H1 (cell line): ENCODE results near the gene SH3PXD2A. TPM values are rescaled to one million over a fixed set of nuclear protein-coding genes. Genes with fewer than 3 reads are reported as not detected.

Source experiments
- CTCF ChIA-PET: fragments of 300-600 bp; sonication (Branson Sonifier 250); formaldehyde crosslinking; loops from one replicate; lab custom pipeline; 2021; ENCODE audit not compliant: partially characterized antibody; lab: Charles Lee
- POLR2A ChIA-PET: fragments of 300-600 bp; sonication (Branson Sonifier 250); formaldehyde crosslinking; loops from one replicate; lab custom pipeline; 2021; ENCODE audit warnings: inconsistent platforms; ENCODE audit not compliant: partially characterized antibody; lab: Charles Lee
- DNase-seq, 2 experiments: peaks; one replicate each; pipeline versions ENCODE4 v3.0.0 to v3.0.0-alpha.2; 2010 to 2022; ENCODE audit warnings: low spot score in 2 of 2, low read depth in 1 of 2, mixed read lengths in 1 of 2
- FAIRE-seq: peaks from 2 replicates; lab custom pipeline; 2011; peaks lifted over from hg19 to GRCh38; lab: Jason Lieb, UNC
- H2AFZ ChIP-seq: 2 replicates; pipeline ENCODE4 v1.8.1; 2012; ENCODE audit warnings: low read length, inconsistent platforms
- H2AK5ac ChIP-seq: 2 replicates; pipeline ENCODE4 v1.6.1; 2013; ENCODE audit warnings: low read depth, low read length
- H2BK120ac ChIP-seq: replicated peaks from 2 replicates; pipeline ENCODE3; 2013; ENCODE audit warnings: low read depth, low read length, inconsistent platforms
- H2BK12ac ChIP-seq: 2 replicates; pipeline ENCODE4 v1.6.1; 2013; ENCODE audit warnings: low read depth, low read length
- H2BK15ac ChIP-seq: 2 replicates; pipeline ENCODE4 v1.6.1; 2013; ENCODE audit warnings: low read length
- H2BK20ac ChIP-seq: 2 replicates; pipeline ENCODE4 v1.6.1; 2013; ENCODE audit warnings: low read length
- H2BK5ac ChIP-seq: 2 replicates; pipeline ENCODE4 v1.6.1; 2013; ENCODE audit warnings: low read depth, low read length
- H3K14ac ChIP-seq: 2 replicates; pipeline ENCODE4 v1.6.1; 2013; ENCODE audit warnings: inconsistent platforms; ENCODE audit not compliant: insufficient read length
- H3K18ac ChIP-seq: 2 replicates; pipeline ENCODE4 v1.6.1; 2013; ENCODE audit warnings: low read length; ENCODE audit errors: extremely low read depth
- H3K23ac ChIP-seq: 2 replicates; pipeline ENCODE4 v1.6.1; 2013; ENCODE audit warnings: inconsistent platforms; ENCODE audit not compliant: insufficient read length
- H3K23me2 ChIP-seq: 2 replicates; pipeline ENCODE4 v1.6.1; 2013; ENCODE audit warnings: low read depth, low read length
- H3K27ac ChIP-seq: 2 replicates; pipeline ENCODE4 v1.6.1; 2011; ENCODE audit warnings: low read depth, low read length, inconsistent platforms
- H3K27me3 ChIP-seq, 4 experiments: replicated peaks in 1 of 4; 1 replicate in 1 of 4; 2 replicates in 3 of 4; pipeline versions ENCODE4 v1.6.1 to v1.8.1; 2011 to 2013; ENCODE audit warnings: low read length in 3 of 4, mild to moderate bottlenecking in 3 of 4, inconsistent platforms in 2 of 4, mixed read lengths in 2 of 4, moderate library complexity in 1 of 4; ENCODE audit not compliant: control insufficient read depth in 3 of 4, insufficient read depth in 3 of 4; ENCODE audit errors: extremely low read depth in 1 of 4
- H3K36me3 ChIP-seq, 4 experiments: 2 replicates each; pipeline versions ENCODE4 v1.6.1 to v1.8.1; 2011 to 2013; ENCODE audit warnings: mild to moderate bottlenecking in 4 of 4, low read length in 3 of 4, moderate library complexity in 2 of 4, control low read depth in 1 of 4, inconsistent platforms in 1 of 4; ENCODE audit not compliant: insufficient read depth in 4 of 4, control insufficient read depth in 2 of 4
- H3K4ac ChIP-seq: replicated peaks from 2 replicates; pipeline ENCODE3; 2013; ENCODE audit warnings: low read length, low read depth, mixed read lengths, inconsistent platforms; ENCODE audit not compliant: insufficient read length
- H3K4me1 ChIP-seq, 4 experiments: replicated peaks in 1 of 4; 1 replicate in 1 of 4; 2 replicates in 3 of 4; pipeline versions ENCODE4 v1.6.1 to v1.8.1; 2011 to 2013; ENCODE audit warnings: low read length in 3 of 4, inconsistent platforms in 2 of 4, mixed read lengths in 1 of 4; ENCODE audit not compliant: insufficient read depth in 4 of 4, control insufficient read depth in 3 of 4
- H3K4me2 ChIP-seq, 2 experiments: 2 replicates each; pipeline versions ENCODE4 v1.6.1 to v1.8.1; 2011 to 2013; ENCODE audit warnings: low read depth in 2 of 2, low read length in 2 of 2, control low read depth in 1 of 2, inconsistent platforms in 1 of 2, mild to moderate bottlenecking in 1 of 2; ENCODE audit not compliant: insufficient read depth in 1 of 2
- H3K4me3 ChIP-seq, 4 experiments: fragments of 200-600, 300-600 bp in 1 of 4; sonication (generic), shearing (Covaris generic), sonication (Bioruptor Twin) in 1 of 4; 2 replicates each; pipeline versions ENCODE4 v1.5.1 to v1.8.1; 2011 to 2016; ENCODE audit warnings: low read length in 4 of 4, low read depth in 3 of 4, control low read depth in 2 of 4, inconsistent platforms in 2 of 4, mild to moderate bottlenecking in 2 of 4, mixed read lengths in 1 of 4, moderate library complexity in 1 of 4; ENCODE audit not compliant: insufficient read depth in 2 of 4; ENCODE audit errors: extremely low read depth in 1 of 4
- H3K56ac ChIP-seq: replicated peaks from 2 replicates; pipeline ENCODE3; 2013; ENCODE audit warnings: low read depth, mild to moderate bottlenecking, mixed read lengths, low read length, inconsistent platforms; ENCODE audit not compliant: insufficient read length
- H3K79me1 ChIP-seq: 2 replicates; pipeline ENCODE4 v1.6.1; 2013; ENCODE audit warnings: low read depth, low read length, control low read depth
- H3K79me2 ChIP-seq, 2 experiments: 2 replicates each; pipeline versions ENCODE4 v1.6.1 to v1.8.1; 2012 to 2013; ENCODE audit warnings: low read length in 2 of 2, mild to moderate bottlenecking in 2 of 2, inconsistent platforms in 1 of 2; ENCODE audit not compliant: insufficient read depth in 2 of 2, control insufficient read depth in 1 of 2
- H3K9ac ChIP-seq, 4 experiments: replicated peaks in 1 of 4; 1 replicate in 1 of 4; 2 replicates in 3 of 4; pipeline versions ENCODE4 v1.6.1 to v1.8.1; 2011 to 2013; ENCODE audit warnings: low read depth in 3 of 4, low read length in 3 of 4, control low read depth in 2 of 4, mild to moderate bottlenecking in 2 of 4, moderate library complexity in 2 of 4, inconsistent platforms in 1 of 4; ENCODE audit errors: extremely low read depth in 1 of 4
- H3K9me3 ChIP-seq, 2 experiments: 2 replicates each; pipeline versions ENCODE4 v1.6.1 to v1.8.1; 2012 to 2013; ENCODE audit warnings: mild to moderate bottlenecking in 2 of 2, moderate library complexity in 2 of 2, control low read depth in 1 of 2, inconsistent platforms in 1 of 2, low read depth in 1 of 2, low read length in 1 of 2, mixed read lengths in 1 of 2; ENCODE audit not compliant: insufficient read depth in 2 of 2
- H4K20me1 ChIP-seq, 2 experiments: replicated peaks in 1 of 2; 2 replicates each; pipeline versions ENCODE3 to v1.8.1; 2011 to 2013; ENCODE audit warnings: inconsistent platforms in 2 of 2, low read length in 2 of 2, mild to moderate bottlenecking in 1 of 2; ENCODE audit not compliant: insufficient read depth in 2 of 2, control insufficient read depth in 1 of 2
- H4K5ac ChIP-seq: 2 replicates; pipeline ENCODE4 v1.6.1; 2013; ENCODE audit warnings: low read length, low read depth, mixed read lengths, inconsistent platforms; ENCODE audit not compliant: insufficient read length
- H4K8ac ChIP-seq: 2 replicates; pipeline ENCODE4 v1.8.0; 2013; ENCODE audit warnings: mild to moderate bottlenecking, moderate library complexity, low read length, inconsistent platforms; ENCODE audit not compliant: insufficient read depth; ENCODE audit errors: extremely low read depth
- H4K91ac ChIP-seq: replicated peaks from 2 replicates; pipeline ENCODE3; 2013; ENCODE audit warnings: low read length, mixed read lengths, inconsistent platforms; ENCODE audit not compliant: insufficient read length
- ASH2L ChIP-seq: fragments of 200-600, 300-600 bp; sonication (generic); IDR thresholded peaks from one replicate; pipeline ENCODE4 v1.7.1; 2017; ENCODE audit warnings: low read length
- BCL11A ChIP-seq, 2 experiments: IDR thresholded peaks; one replicate each; pipeline ENCODE4 v1.6.1; 2011; ENCODE audit warnings: low read depth in 2 of 2, low read length in 2 of 2, mild to moderate bottlenecking in 2 of 2
- CHD2 ChIP-seq: IDR thresholded peaks from 2 replicates; pipeline ENCODE4 v1.6.1; 2012; ENCODE audit warnings: low read length, improper control_type of control experiment
- CREB1 ChIP-seq: IDR thresholded peaks from 2 replicates; pipeline ENCODE4 v1.6.1; 2012; ENCODE audit warnings: inconsistent platforms
- CTCF ChIP-seq, 3 experiments: IDR thresholded peaks; 1 replicate in 2 of 3; 2 replicates in 1 of 3; pipeline versions ENCODE4 v1.5.1 to v1.6.1; 2011; ENCODE audit warnings: low read length in 3 of 3, mild to moderate bottlenecking in 3 of 3, inconsistent platforms in 2 of 3, low read depth in 1 of 3, moderate library complexity in 1 of 3; ENCODE audit not compliant: insufficient read depth in 1 of 3; ENCODE audit errors: control extremely low read depth in 1 of 3
- EP300 ChIP-seq, 2 experiments: IDR thresholded peaks; 1 replicate in 1 of 2; 2 replicates in 1 of 2; pipeline ENCODE4 v1.6.1; 2011 to 2012; ENCODE audit warnings: low read depth in 2 of 2, low read length in 2 of 2, mild to moderate bottlenecking in 2 of 2, borderline replicate concordance in 1 of 2, inconsistent platforms in 1 of 2, moderate library complexity in 1 of 2
- JUND ChIP-seq: IDR thresholded peaks from 2 replicates; pipeline ENCODE4 v1.6.1; 2011; ENCODE audit warnings: mild to moderate bottlenecking, improper control_type of control experiment, low read length
- POLR2AphosphoS5 ChIP-seq: IDR thresholded peaks from 2 replicates; pipeline ENCODE4 v1.6.1; 2011; ENCODE audit warnings: low read depth, low read length
- RFX5 ChIP-seq: IDR thresholded peaks from 2 replicates; pipeline ENCODE4 v1.6.1; 2011; ENCODE audit warnings: low read depth, low read length, improper control_type of control experiment, borderline replicate concordance
- SP1 ChIP-seq: IDR thresholded peaks from 2 replicates; pipeline ENCODE4 v1.6.1; 2011; ENCODE audit warnings: low read depth, low read length
- TBP ChIP-seq: IDR thresholded peaks from 2 replicates; pipeline ENCODE4 v1.6.1; 2011; ENCODE audit warnings: low read depth, low read length, improper control_type of control experiment
- USF2 ChIP-seq: IDR thresholded peaks from 2 replicates; pipeline ENCODE4 v1.6.1; 2011; ENCODE audit warnings: low read length, improper control_type of control experiment
- WGBS, 2 experiments: shearing (Covaris generic) in 1 of 2; methylation state at CpG; one replicate each; pipeline versions ENCODE4 v1.1.6 to v1.1.7; 2013 to 2015; ENCODE audit warnings: low lambda C conversion rate in 2 of 2, mixed read lengths in 2 of 2, inconsistent platforms in 1 of 2, low coverage in 1 of 2, missing lambda C conversion rate in 1 of 2; ENCODE audit not compliant: insufficient replicate concordance in 2 of 2, insufficient coverage in 1 of 2, insufficient read length in 1 of 2; ENCODE audit errors: extremely low coverage in 1 of 2, missing lambda C conversion rate in 1 of 2; 5-methylcytosine and 5-hydroxymethylcytosine counted together
- polyA plus RNA-seq, 7 experiments: library from polyadenylated mRNA; depleted of rRNA in 3 of 7; stranded (reverse) in 5 of 7; unstranded in 2 of 7; fragments of >200 nt in 5 of 7; fragments of 200-250 nt in 2 of 7; gene quantifications; 1 replicate in 5 of 7; 2 replicates in 1 of 7; 4 replicates in 1 of 7; pipeline versions ENCODE4 v1.2.1 to v1.2.3, GENCODE V29; 2011 to 2013; ENCODE audit warnings: missing spikeins in 2 of 7, mixed read lengths in 2 of 7
- total RNA-seq: library from RNA; stranded (reverse); fragmentation: NEBNext Ultra II Directional; extraction: Animal tissue kit (Norgen Biotek cat#: 25700); gene quantifications from 2 replicates; pipeline ENCODE4 v1.2.1, GENCODE V29; 2021

Gene SH3PXD2A
- total and polyA plus RNA-seq, 2 of the 8 experiments (the other 6 are each of a cell fraction or from before 2014, with no cell fraction given), result 5.4 to 16.3 TPM

GRCh38 chr10:103842605-103843004 is 12.8 kb downstream of the SH3PXD2A start:
- no peak overlapping the region for H3K18ac ChIP-seq
- POLR2A ChIA-PET, result no interaction called here
- no peaks in the 10 kb centered on the region for H3K79me2 ChIP-seq
- TF ChIP-seq BCL11A (IDR thresholded peaks at IDR 0.05; ENCODE audit: low read depth in 2 of 2, low read length in 2 of 2) (no peak), CHD2 (no peak), ASH2L (no peak), CTCF (IDR thresholded peaks at IDR 0.05; ENCODE audit: control extremely low read depth in 1 of 3, insufficient read depth in 1 of 3, low read depth in 1 of 3, low read length in 3 of 3) (no peak), SP1 (no peak), JUND (no peak), POLR2AphosphoS5 (no peak), USF2 (no peak), TBP (no peak), RFX5 (no peak), CREB1 (no peak), EP300 (IDR thresholded peaks at IDR 0.05; ENCODE audit: borderline replicate concordance in 1 of 2, low read depth in 2 of 2, low read length in 2 of 2) (no peak)

More at GRCh38 chr10:103842605-103843004, 12.8 kb downstream of the SH3PXD2A start:
- no peak overlapping the region for H3K23ac ChIP-seq
- H2BK12ac ChIP-seq, result no peak overlapping the region
- H3K23me2 ChIP-seq, result no peaks in the 10 kb centered on the region
- no peak overlapping the region for H2AFZ ChIP-seq
- H2AK5ac ChIP-seq, result no peak overlapping the region
- H3K4me2 ChIP-seq, result no peak overlapping the region
- no peaks in the 10 kb centered on the region for H3K27me3 ChIP-seq
- no peak overlapping the region for H3K27ac ChIP-seq
- no peak overlapping the region for H3K14ac ChIP-seq
- no peaks in the 10 kb centered on the region for H3K9me3 ChIP-seq
- H2BK120ac ChIP-seq, result no peak overlapping the region
- DNase-seq, result no peak
- no peak overlapping the region for H4K8ac ChIP-seq
- no peak overlapping the region for H2BK5ac ChIP-seq
- H3K4ac ChIP-seq, result no peak overlapping the region
- H3K4me3 ChIP-seq, result no peak overlapping the region
- no peaks in the 10 kb centered on the region for H4K20me1 ChIP-seq
- no peak overlapping the region for H4K91ac ChIP-seq
- H3K4me1 ChIP-seq, result peaks cover 15 to 25% (median 19%) of the 10 kb centered on the region in 4 experiments
- H2BK15ac ChIP-seq, result no peak overlapping the region
- H3K9ac ChIP-seq, result no peak overlapping the region
- H3K36me3 ChIP-seq, result no peaks in the 10 kb centered on the region
- CTCF ChIA-PET, result interaction anchor here (0.9 to 2.9 kb wide), 4 partner anchors 12 to 77 kb away, joined by 3 to 14 read pairs (median 5); partner anchors contain the start of gene SH3PXD2A
- H3K56ac ChIP-seq, result no peak overlapping the region
- no peak overlapping the region for H4K5ac ChIP-seq
- no peaks in the 10 kb centered on the region for H3K79me1 ChIP-seq
- no peak overlapping the region for H2BK20ac ChIP-seq
- no peak for FAIRE-seq
- 78% methylated on average over 6 of the region's 7 CpGs; no CpG with 5 or more reads in 1 of the 2 experiments for WGBS, 2 experiments
